Retinal pigment epithelial cell (primary cell): ENCODE results near the gene C11orf21.

Experiments
- DNase-seq: peaks from one replicate; pipeline ENCODE4 v3.0.0-alpha.2; 2010; ENCODE audit warnings: low read depth
- H3K4me3 ChIP-seq: 2 replicates; pipeline ENCODE4 v1.5.1; 2011; ENCODE audit warnings: mild to moderate bottlenecking, low read length, control low read depth, moderate library complexity
- TF ChIP-seq, protein P1 (sequence below): conservative IDR thresholded peaks from 2 replicates; pipeline ENCODE4 v1.5.1; 2011; ENCODE audit warnings: low read depth, low read length, control low read depth, inconsistent platforms

The C11orf21 gene

GRCh38 chr11:2280208-2280607, 21.5 kb downstream of the C11orf21 start:
- DNase-seq: no peak
- TF ChIP-seq, protein P1, sequence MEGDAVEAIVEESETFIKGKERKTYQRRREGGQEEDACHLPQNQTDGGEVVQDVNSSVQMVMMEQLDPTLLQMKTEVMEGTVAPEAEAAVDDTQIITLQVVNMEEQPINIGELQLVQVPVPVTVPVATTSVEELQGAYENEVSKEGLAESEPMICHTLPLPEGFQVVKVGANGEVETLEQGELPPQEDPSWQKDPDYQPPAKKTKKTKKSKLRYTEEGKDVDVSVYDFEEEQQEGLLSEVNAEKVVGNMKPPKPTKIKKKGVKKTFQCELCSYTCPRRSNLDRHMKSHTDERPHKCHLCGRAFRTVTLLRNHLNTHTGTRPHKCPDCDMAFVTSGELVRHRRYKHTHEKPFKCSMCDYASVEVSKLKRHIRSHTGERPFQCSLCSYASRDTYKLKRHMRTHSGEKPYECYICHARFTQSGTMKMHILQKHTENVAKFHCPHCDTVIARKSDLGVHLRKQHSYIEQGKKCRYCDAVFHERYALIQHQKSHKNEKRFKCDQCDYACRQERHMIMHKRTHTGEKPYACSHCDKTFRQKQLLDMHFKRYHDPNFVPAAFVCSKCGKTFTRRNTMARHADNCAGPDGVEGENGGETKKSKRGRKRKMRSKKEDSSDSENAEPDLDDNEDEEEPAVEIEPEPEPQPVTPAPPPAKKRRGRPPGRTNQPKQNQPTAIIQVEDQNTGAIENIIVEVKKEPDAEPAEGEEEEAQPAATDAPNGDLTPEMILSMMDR: no peak
- no peak overlapping the region for H3K4me3 ChIP-seq

DNA sequence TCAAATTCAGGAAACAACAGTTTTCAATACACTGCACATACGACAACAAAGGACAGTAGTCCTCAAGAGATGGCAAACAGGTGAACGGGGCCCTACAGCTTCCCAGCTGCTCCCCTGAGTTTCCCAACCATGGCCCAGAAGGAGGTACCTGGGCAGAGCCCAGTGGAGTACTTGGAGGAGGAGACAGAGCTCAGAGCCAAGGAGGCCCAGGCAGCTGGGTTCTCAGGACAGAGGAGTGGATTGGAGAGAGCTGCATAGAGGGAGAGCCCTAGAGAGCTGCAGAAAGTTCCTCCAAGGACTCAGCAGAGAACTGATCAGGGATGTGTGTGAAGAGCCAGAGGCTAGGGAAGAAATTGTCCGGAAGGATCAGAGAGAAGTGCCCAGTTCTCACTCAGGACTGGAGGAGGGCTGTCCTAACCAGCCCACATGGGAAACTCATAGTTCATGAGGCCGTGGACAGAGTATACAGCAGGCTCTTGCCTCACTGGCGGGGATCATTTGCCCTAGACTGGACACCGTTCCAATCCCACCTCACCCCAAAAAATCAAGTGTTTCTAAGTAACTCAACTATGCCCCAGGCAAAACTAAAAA, 23.7 kb downstream of the C11orf21 start:
- TF ChIP-seq, protein P1: no peak
- DNase-seq: no peak

GRCh38 chr11:2277008-2277346, 24.7 kb downstream of the C11orf21 start:
- TF ChIP-seq, protein P1: no peak
- no peak for DNase-seq

More for the DNA sequence above, 23.7 kb downstream of the C11orf21 start:
- H3K4me3 ChIP-seq: no peak overlapping the region

GRCh38 chr11:2276280-2277007, 25.3 kb downstream of the C11orf21 start:
- DNase-seq: no peak
- TF ChIP-seq, protein P1: no peak
- no peak overlapping the region for H3K4me3 ChIP-seq

More at GRCh38 chr11:2277008-2277346, 24.7 kb downstream of the C11orf21 start:
- no peak overlapping the region for H3K4me3 ChIP-seq

- H3K4me3 ChIP-seq: no peak overlapping the region
- no peak for DNase-seq
- TF ChIP-seq, protein P1: no peak
These were observed 26.1 kb downstream of the C11orf21 start for GRCh38 chr11:2275334-2276279.

DNA sequence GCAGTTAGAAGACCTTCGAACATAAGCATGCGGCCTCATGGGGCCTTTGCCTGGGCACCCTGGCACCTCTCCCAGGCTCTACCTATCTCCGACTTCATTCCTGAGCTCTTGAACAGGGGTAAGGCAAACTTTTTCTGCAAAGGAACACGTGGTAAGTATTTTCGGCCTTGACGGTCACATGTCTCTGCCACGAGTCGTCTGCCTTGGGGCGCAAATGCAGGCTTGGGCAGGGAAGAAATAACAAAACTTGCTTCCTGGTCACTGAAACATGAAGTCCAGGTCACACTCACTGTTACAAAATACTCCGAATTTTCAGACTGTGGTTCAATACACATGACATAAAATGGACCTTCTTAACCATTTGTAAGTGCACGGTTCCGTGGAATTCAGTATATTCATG, 27.9 kb downstream of the C11orf21 start:
- DNase-seq: no peak
- TF ChIP-seq, protein P1: no peak
- H3K4me3 ChIP-seq: no peak overlapping the region
